Chondrocyte (in vitro differentiated cells): Measurements from ENCODE around the gene IRAG1. TPM values are rescaled to one million over a fixed set of nuclear protein-coding genes. Genes with fewer than 3 reads are reported as not detected.

Experiments used
- DNase-seq: peaks from one replicate; pipeline ENCODE4 v3.0.0; 2021; ENCODE audit warnings: mixed read lengths, low spot score
- H3K27ac Mint-ChIP-seq: one replicate; pipeline ENCODE4 v1.8.0; 2021; ENCODE audit warnings: mild to moderate bottlenecking, moderate library complexity, mixed read lengths; ENCODE audit not compliant: unreplicated experiment
- H3K27me3 Mint-ChIP-seq: 2 replicates; pipeline ENCODE4 v1.8.0; 2021; ENCODE audit warnings: low read depth, mixed read lengths
- H3K36me3 Mint-ChIP-seq: 2 replicates; pipeline ENCODE4 v1.8.0; 2021; ENCODE audit warnings: low read depth, mixed read lengths
- H3K4me1 Mint-ChIP-seq: 2 replicates; pipeline ENCODE4 v1.8.0; 2021; ENCODE audit warnings: low read depth, mild to moderate bottlenecking, mixed read lengths
- H3K4me3 Mint-ChIP-seq: one replicate; pipeline ENCODE4 v1.8.0; 2021; ENCODE audit warnings: mild to moderate bottlenecking, moderate library complexity, mixed read lengths; ENCODE audit not compliant: unreplicated experiment
- H3K9me3 Mint-ChIP-seq: 2 replicates; pipeline ENCODE4 v1.8.0; 2021; ENCODE audit warnings: low read depth, mixed read lengths
- total RNA-seq: library from RNA; stranded (reverse); gene quantifications from 3 replicates; pipeline ENCODE4 v1.2.1, GENCODE V29; 2021
- TF ChIP-seq, protein P1 (sequence below): fragments of 200-600 bp; sonication (generic); IDR thresholded peaks from 2 replicates; pipeline ENCODE4 v1.5.0; 2021; ENCODE audit warnings: antibody characterized with exemption, mild to moderate bottlenecking, moderate library complexity

IRAG1 gene
- total RNA-seq, 1 donor from 2014 or later: 50.6 TPM

DNA sequence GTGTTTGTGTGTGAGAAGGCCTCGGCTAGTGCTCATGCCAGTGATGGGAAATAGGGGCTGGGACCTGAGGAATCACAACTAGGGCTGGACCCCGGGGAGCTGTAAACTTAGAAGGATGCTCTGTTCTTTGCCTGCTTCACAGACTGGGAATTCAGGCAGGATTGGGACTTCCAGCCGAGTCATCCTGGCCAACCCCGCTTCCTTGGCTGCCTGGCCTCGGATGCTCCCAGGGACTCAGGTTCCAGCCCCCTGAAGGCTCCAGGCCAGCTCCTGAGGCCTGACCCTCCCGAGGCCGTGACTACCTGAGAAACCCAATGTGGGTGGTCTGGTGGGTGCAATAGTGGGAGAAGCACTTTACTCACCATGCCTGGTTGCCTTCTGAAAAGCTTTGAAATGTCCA lies 44.7 kb downstream of the IRAG1 start:
- Mint-ChIP-seq H3K4me1 (peaks cover 63% of the 10 kb centered on the region), H3K27ac (peak overlapping the region; percentile 25), H3K9me3 (no peaks in the 10 kb centered on the region), H3K27me3 (no peaks in the 10 kb centered on the region), H3K36me3 (peaks cover 10% of the 10 kb centered on the region), H3K4me3 (no peak overlapping the region)
- DNase-seq: no peak
- TF ChIP-seq, protein P1, sequence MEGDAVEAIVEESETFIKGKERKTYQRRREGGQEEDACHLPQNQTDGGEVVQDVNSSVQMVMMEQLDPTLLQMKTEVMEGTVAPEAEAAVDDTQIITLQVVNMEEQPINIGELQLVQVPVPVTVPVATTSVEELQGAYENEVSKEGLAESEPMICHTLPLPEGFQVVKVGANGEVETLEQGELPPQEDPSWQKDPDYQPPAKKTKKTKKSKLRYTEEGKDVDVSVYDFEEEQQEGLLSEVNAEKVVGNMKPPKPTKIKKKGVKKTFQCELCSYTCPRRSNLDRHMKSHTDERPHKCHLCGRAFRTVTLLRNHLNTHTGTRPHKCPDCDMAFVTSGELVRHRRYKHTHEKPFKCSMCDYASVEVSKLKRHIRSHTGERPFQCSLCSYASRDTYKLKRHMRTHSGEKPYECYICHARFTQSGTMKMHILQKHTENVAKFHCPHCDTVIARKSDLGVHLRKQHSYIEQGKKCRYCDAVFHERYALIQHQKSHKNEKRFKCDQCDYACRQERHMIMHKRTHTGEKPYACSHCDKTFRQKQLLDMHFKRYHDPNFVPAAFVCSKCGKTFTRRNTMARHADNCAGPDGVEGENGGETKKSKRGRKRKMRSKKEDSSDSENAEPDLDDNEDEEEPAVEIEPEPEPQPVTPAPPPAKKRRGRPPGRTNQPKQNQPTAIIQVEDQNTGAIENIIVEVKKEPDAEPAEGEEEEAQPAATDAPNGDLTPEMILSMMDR: no peak

DNA sequence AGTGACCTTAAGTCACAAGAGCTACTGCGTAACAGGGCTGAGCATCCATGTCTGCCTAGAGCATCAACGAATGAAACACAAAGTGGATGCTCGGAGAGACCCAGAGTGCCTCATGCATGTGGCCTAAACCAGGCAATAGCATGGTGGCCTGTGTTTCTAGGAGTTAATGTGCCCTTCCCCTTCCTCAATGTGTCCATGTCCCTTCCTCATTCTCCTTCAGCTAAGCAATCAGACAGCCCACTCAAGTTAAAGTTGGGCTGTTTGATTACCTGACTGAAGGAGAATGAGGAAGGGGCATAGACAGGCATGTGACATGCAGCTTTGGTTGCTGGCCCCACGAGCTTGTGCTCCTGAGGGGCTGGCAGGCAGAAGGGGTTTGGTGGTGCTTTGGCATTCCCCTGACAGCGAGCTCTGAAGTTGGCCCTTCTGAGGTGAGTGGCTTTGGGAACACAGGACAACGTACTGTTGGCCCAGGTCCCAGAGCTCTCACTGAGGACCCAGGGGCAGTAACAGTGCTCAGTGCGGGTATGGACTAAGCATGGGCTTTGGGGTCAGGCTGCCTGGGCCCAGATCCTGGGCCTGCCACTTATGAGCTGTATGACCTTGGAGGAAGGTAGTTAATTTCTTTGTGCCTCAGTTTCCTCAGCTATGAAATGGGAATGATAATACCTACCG lies 46.7 kb downstream of the IRAG1 start:
- Mint-ChIP-seq H3K27ac (peak overlapping the region; percentile 81), H3K36me3 (peaks cover 10% of the 10 kb centered on the region), H3K4me1 (peaks cover 62% of the 10 kb centered on the region), H3K9me3 (no peaks in the 10 kb centered on the region), H3K27me3 (no peaks in the 10 kb centered on the region), H3K4me3 (no peak overlapping the region)
- no peak for DNase-seq
- TF ChIP-seq, protein P1: no peak

DNA sequence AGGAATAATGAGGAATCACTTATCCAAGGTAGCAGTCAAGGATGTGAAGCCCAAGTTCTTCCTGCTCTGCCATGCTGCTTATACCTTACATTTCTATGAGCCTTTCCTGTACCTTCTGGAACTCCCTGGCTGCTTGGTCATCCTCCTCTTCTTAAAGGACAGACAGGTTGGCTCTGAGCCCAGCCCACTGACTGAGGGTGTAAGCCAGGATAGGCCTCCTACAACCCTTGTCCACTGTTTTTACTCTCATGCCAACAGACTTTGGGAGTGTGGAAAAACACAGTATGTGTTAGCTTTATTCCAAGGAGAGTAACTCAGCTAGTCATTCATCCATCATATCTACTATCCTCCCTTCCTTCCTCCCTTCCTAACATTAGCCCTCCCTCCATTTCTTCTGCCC lies 47.5 kb downstream of the IRAG1 start:
- Mint-ChIP-seq H3K4me3 (no peak overlapping the region), H3K27ac (peak overlapping the region; percentile 81), H3K27me3 (no peaks in the 10 kb centered on the region), H3K36me3 (peaks cover 10% of the 10 kb centered on the region), H3K9me3 (no peaks in the 10 kb centered on the region), H3K4me1 (peaks cover 61% of the 10 kb centered on the region)
- DNase-seq: no peak
- TF ChIP-seq, protein P1: no peak

DNA sequence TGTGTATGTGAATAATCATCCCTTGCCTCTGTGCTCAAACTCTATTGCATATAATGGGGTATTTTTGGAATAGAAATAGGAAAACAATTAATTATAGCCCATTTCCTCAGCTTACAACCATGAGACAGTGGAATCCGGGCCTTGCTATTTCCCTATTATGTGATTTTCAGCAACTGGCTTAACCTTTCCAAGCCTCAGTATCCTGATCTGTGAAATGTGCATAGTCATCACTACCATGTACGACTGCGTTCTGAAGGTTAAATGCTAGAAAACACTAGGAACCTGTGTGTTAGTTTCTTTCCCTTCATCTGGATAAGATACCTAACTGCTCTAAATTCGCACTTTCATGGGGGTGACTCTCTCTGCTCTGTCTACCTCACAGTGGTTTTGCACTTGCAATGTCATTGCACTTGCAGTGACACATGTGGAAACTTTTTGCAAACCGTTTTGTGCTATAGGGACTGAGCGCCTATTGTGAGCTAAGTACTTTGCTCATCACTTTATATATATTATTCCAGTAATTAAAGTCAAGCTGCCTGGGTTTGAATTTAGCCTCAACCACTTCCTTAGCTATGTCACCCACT lies 48.3 kb downstream of the IRAG1 start:
- H3K4me3 Mint-ChIP-seq: no peak overlapping the region
- peaks cover 62% of the 10 kb centered on the region for H3K4me1 Mint-ChIP-seq
- no peaks in the 10 kb centered on the region for H3K9me3 Mint-ChIP-seq
- DNase-seq: no peak
- H3K36me3 Mint-ChIP-seq: peaks cover 10% of the 10 kb centered on the region
- no peak overlapping the region for H3K27ac Mint-ChIP-seq
- no peaks in the 10 kb centered on the region for H3K27me3 Mint-ChIP-seq
- TF ChIP-seq, protein P1: no peak

Other genes with a start within 250 kb of the IRAG1 start
- gene AMPD3, start 238.5 kb downstream of the IRAG1 start, total RNA-seq: 2.2 to 3.1 TPM (median 2.3 TPM) in 3 replicates
- gene RNF141, start 152.6 kb downstream of the IRAG1 start, total RNA-seq: 18.9 to 35.9 TPM (median 30.4 TPM) in 3 replicates
- gene LYVE1, start 125.1 kb downstream of the IRAG1 start, total RNA-seq: 1.2 to 5.2 TPM (median 3.5 TPM) in 3 replicates
- gene CTR9, start 57.5 kb upstream of the IRAG1 start, total RNA-seq: 24.7 to 29.9 TPM (median 26.6 TPM) in 3 replicates
- gene EIF4G2, start 115.2 kb upstream of the IRAG1 start, total RNA-seq: 1,031 to 1,062 TPM (median 1,058 TPM) in 3 replicates
- 30.1 to 45.4 TPM (median 33.5 TPM) in 3 replicates for gene ZBED5, start 164.3 kb upstream of the IRAG1 start, total RNA-seq